ENCODE results near the gene LSM14B.

LSM14B gene

DNA sequence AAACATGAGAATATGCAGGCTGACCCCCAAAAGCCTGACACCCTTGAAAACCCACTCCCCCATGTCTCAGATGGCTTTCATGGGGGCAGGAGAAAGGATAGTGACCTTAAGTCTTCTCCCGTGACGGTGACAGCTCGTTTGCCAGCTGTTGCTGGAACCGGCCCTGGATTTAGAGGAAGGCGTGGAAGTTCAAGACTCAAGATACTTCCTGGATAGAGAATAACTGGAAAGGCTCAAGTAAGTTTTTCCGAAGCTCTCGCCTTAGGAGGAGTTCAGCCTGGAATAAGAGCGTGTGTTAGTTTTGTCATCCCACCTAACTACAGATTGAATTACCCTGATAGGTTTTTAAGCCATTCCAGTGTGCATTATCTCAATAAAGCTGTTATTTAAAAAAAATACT is 49.0 kb downstream of the LSM14B start:
- H3K4me3 ChIP-seq (ENCODE audit: low read length) = no peak overlapping the region
- H3K27me3 ChIP-seq (ENCODE audit: insufficient read depth, low read length) = no peaks in the 10 kb centered on the region
- H3K27ac ChIP-seq (ENCODE audit: low read length) = no peak overlapping the region
- peaks cover 54% of the 10 kb centered on the region for H3K36me3 ChIP-seq (ENCODE audit: insufficient read depth, low read depth, low read length)
- H3K9ac ChIP-seq (ENCODE audit: low read depth, low read length) = no peak overlapping the region
- H3K4me1 ChIP-seq (ENCODE audit: insufficient read depth, low read length) = no peaks in the 10 kb centered on the region
- H3K9me3 ChIP-seq (ENCODE audit: insufficient read depth, low read depth, low read length) = no peaks in the 10 kb centered on the region

DNA sequence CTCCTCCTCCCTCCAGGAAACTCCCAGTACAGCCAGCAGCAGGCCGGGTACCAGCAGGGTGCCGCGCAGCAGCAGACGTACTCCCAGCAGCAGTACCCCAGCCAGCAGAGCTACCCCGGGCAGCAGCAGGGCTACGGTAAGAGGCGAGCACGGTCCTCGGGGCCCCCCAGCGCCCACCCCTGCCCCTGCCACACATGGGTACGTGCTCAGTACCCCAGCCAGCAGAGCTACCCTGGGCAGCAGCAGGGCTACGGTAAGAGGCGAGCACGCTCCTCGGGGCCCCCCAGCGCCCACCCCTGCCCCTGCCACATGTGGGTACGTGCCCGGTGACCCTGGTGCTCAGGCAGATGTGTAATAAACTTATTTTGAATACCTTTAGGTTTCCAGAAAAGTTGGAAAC is 50.4 kb downstream of the LSM14B start:
- Histone ChIP-seq H3K36me3 (ENCODE audit: insufficient read depth, low read depth, low read length) (peaks cover 47% of the 10 kb centered on the region), H3K4me3 (ENCODE audit: low read length) (no peak overlapping the region), H3K9ac (ENCODE audit: low read depth, low read length) (no peak overlapping the region), H3K4me1 (ENCODE audit: insufficient read depth, low read length) (no peaks in the 10 kb centered on the region), H3K9me3 (ENCODE audit: insufficient read depth, low read depth, low read length) (no peaks in the 10 kb centered on the region), H3K27me3 (ENCODE audit: insufficient read depth, low read length) (no peaks in the 10 kb centered on the region), H3K27ac (ENCODE audit: low read length) (no peak overlapping the region)

DNA sequence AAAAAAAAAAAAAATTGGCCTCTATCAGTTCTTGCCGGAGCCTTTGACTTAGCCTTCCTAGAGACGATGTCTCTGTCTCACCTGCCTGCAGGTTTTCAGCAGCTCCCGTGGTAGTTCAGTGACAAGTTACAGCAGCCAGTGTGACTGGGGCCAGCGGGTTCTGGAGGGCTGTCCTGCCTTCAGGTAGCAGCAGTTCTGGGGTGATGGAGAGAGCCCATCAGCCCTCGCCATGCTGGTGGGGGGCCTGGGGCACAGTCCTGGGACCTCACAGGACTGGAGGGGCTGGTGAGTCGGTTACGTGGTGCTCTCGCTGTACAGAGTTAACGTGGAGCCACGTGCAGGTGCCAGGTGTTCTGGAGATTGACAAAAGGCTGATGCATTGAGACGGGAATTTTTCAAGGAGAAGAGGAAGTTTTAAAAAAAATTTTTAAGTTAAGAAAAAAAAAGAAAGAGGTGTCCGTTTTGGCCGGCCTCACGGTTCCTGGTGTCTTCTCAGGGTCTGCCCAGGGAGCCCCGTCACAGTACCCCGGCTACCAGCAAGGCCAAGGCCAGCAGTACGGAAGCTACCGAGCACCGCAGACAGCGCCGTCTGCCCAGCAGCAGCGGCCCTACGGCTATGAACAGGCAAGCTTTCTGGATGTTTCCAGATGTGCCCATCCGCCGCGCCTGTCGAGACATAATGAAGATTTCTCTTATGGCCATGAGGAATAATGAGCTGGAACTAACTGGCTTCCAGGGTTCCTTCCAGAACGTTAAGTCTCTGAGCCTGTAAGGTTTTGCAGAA is 51.9 kb downstream of the LSM14B start:
- H3K36me3 ChIP-seq (ENCODE audit: insufficient read depth, low read depth, low read length) = peaks cover 40% of the 10 kb centered on the region
- no peak overlapping the region for H3K4me3 ChIP-seq (ENCODE audit: low read length)
- no peaks in the 10 kb centered on the region for H3K9me3 ChIP-seq (ENCODE audit: insufficient read depth, low read depth, low read length)
- no peaks in the 10 kb centered on the region for H3K27me3 ChIP-seq (ENCODE audit: insufficient read depth, low read length)
- no peak overlapping the region for H3K9ac ChIP-seq (ENCODE audit: low read depth, low read length)
- no peak overlapping the region for H3K27ac ChIP-seq (ENCODE audit: low read length)
- H3K4me1 ChIP-seq (ENCODE audit: insufficient read depth, low read length) = no peaks in the 10 kb centered on the region

DNA sequence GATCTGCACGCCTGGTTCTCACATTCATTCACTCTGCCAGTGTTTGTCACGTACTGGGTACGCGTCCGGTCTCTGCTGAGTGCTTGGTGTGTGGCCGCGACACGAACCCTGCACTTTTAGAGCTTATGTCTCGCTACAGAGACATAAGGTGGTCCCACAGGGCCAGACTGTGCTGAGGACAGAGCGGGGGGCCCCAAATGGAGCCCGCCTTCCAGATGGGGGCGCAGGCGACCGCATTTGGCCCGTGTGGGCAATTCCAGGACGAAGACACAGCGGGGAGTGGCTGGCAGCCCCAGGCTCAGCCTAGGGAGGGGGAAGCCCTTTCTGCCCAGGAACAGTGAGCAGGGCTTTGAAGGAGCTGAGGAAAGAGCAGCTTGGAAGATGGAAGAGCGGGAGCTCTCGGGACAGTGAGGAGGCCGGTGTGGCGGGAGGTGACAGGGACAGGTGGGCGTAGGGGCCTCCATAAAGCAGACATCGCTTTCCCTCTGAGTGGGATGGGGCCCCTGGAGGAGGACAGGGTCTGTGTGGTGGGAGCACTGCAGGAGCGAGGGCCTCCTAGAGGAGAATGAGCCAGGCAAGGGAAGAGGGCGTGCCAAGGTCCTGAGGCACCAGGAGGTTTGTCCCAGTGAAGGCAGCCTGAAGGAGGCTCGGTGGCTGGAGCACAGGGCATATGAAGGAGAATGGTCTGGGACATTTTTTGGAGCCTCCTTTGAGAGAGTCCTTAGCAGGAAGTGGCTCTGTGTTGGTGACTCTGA is 52.8 kb downstream of the LSM14B start:
- H3K27me3 ChIP-seq (ENCODE audit: insufficient read depth, low read length) = no peaks in the 10 kb centered on the region
- H3K9ac ChIP-seq (ENCODE audit: low read depth, low read length) = no peak overlapping the region
- no peaks in the 10 kb centered on the region for H3K4me1 ChIP-seq (ENCODE audit: insufficient read depth, low read length)
- peaks cover 43% of the 10 kb centered on the region for H3K36me3 ChIP-seq (ENCODE audit: insufficient read depth, low read depth, low read length)
- H3K27ac ChIP-seq (ENCODE audit: low read length) = no peak overlapping the region
- H3K9me3 ChIP-seq (ENCODE audit: insufficient read depth, low read depth, low read length) = no peaks in the 10 kb centered on the region
- no peak overlapping the region for H3K4me3 ChIP-seq (ENCODE audit: low read length)

DNA sequence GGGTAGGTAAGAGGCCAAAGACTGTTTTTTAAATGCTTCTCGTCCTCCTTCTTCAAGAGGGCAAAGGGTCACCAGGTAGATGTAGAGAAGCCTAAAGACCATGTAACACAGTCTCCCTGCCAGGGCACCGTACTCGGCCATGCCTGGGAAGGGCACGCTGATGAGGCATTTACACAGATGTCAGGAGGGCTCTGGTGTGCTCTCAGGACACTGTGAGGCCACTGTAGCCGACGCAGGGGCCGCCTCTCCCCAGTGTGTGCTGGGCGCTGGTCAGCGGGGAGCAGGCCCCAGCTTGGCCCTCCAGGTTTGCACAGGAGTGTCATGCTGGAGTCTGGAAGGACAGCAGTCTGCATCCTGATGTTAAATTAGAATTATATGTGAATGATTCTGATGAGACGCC is 53.4 kb downstream of the LSM14B start:
- Histone ChIP-seq H3K27ac (ENCODE audit: low read length) (no peak overlapping the region), H3K27me3 (ENCODE audit: insufficient read depth, low read length) (no peaks in the 10 kb centered on the region), H3K4me3 (ENCODE audit: low read length) (no peak overlapping the region), H3K9me3 (ENCODE audit: insufficient read depth, low read depth, low read length) (no peaks in the 10 kb centered on the region), H3K9ac (ENCODE audit: low read depth, low read length) (no peak overlapping the region), H3K4me1 (ENCODE audit: insufficient read depth, low read length) (no peaks in the 10 kb centered on the region), H3K36me3 (ENCODE audit: insufficient read depth, low read depth, low read length) (peaks cover 47% of the 10 kb centered on the region)

DNA sequence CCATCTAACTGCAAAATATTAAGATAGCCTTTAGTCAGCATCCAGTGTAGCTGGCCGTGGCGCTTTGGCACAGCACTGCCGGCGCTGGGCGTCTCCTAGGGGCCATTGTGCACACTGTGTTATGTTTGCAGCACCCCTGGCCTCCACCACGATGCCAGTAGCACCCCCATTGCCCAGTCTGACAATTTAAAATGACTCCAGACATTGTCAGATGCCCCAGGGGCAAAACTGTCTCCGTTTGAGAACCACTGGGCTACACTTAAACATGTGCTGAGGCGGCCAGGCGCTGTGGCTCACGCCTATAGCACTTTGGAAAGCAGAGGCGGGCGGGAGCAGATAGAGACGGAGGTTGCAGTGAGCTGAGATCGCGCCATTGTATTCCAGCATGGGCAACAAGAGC is 54.6 kb downstream of the LSM14B start:
- peaks cover 46% of the 10 kb centered on the region for H3K36me3 ChIP-seq (ENCODE audit: insufficient read depth, low read depth, low read length)

DNA sequence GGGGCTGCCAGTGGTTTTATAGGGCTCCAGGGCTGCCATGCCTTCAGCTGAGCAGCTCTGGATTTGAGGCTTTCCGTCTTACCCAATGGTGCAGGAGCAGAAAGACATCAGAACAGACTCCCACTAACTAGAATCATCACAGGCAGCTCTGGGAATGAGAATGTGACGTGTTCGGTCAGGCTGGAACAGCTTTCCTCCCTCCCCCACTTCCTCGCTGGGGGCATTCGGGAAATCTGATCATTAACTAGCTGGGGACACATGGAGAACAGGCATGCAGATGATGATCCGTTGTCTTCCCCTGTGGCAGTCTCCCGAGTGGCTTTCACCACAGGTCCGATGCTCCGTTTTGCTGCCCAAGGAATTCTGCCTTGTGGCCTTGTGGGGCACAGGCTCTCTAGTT is 55.0 kb downstream of the LSM14B start:
- Histone ChIP-seq H3K9ac (ENCODE audit: low read depth, low read length) (no peak overlapping the region), H3K4me3 (ENCODE audit: low read length) (no peak overlapping the region), H3K36me3 (ENCODE audit: insufficient read depth, low read depth, low read length) (peaks cover 49% of the 10 kb centered on the region), H3K4me1 (ENCODE audit: insufficient read depth, low read length) (peaks cover 5% of the 10 kb centered on the region; the same call in 1 of the 2 replicates), H3K27ac (ENCODE audit: low read length) (no peak overlapping the region), H3K27me3 (ENCODE audit: insufficient read depth, low read length) (no peaks in the 10 kb centered on the region), H3K9me3 (ENCODE audit: insufficient read depth, low read depth, low read length) (no peaks in the 10 kb centered on the region)

More for the DNA sequence above, 54.6 kb downstream of the LSM14B start:
- no peak overlapping the region for H3K4me3 ChIP-seq (ENCODE audit: low read length)
- H3K9me3 ChIP-seq (ENCODE audit: insufficient read depth, low read depth, low read length) = no peaks in the 10 kb centered on the region
- H3K27me3 ChIP-seq (ENCODE audit: insufficient read depth, low read length) = no peaks in the 10 kb centered on the region
- no peak overlapping the region for H3K9ac ChIP-seq (ENCODE audit: low read depth, low read length)
- peaks cover 3% of the 10 kb centered on the region; the same call in 1 of the 2 replicates for H3K4me1 ChIP-seq (ENCODE audit: insufficient read depth, low read length)
- no peak overlapping the region for H3K27ac ChIP-seq (ENCODE audit: low read length)

DNA sequence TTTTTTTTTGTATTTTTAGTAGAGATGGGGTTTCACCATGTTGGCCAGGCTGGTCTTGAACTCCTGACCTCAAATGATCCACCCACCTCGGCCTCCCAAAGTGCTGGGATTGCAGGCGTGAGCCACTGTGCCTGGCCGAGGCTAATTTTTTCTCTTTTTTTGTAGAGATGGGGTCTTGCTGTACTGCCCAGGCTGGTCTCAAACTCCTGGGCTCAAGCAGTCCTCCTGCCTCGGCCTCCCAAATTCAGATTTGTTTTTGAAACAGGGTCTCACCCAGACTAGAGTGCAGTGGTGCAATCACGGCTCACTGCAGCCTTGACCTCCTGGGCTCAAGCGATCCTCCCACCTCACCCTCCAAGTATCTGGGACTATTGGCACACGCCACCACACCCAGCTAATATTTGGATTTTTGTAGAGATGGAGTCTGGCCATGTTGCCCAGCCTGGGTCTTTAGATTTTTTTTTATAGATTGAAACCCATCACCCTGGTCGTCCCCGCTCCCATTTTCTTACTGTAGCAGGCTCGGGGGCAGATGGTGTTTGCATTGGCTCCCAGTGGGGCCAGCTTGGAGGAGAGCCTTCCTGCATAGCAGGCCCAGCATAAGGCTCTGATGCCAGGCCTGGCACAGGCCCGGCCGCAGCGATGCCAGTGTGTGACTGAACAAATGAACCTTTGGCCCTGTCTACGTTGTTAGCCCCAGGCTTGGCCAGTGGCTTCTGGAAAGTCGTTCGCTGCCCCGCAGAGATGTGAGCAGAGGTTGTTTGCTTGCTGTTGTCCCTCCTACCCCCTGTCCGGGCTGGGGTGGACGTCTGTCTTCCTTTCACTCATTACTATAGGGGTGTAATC is 56.3 kb downstream of the LSM14B start:
- peaks cover 43% of the 10 kb centered on the region for H3K36me3 ChIP-seq (ENCODE audit: insufficient read depth, low read depth, low read length)
- no peak overlapping the region for H3K9ac ChIP-seq (ENCODE audit: low read depth, low read length)
- peaks cover 6% of the 10 kb centered on the region; the same call in 1 of the 2 replicates for H3K4me1 ChIP-seq (ENCODE audit: insufficient read depth, low read length)
- no peaks in the 10 kb centered on the region for H3K9me3 ChIP-seq (ENCODE audit: insufficient read depth, low read depth, low read length)
- H3K4me3 ChIP-seq (ENCODE audit: low read length) = no peak overlapping the region
- H3K27ac ChIP-seq (ENCODE audit: low read length) = no peak overlapping the region
- no peaks in the 10 kb centered on the region for H3K27me3 ChIP-seq (ENCODE audit: insufficient read depth, low read length)

DNA sequence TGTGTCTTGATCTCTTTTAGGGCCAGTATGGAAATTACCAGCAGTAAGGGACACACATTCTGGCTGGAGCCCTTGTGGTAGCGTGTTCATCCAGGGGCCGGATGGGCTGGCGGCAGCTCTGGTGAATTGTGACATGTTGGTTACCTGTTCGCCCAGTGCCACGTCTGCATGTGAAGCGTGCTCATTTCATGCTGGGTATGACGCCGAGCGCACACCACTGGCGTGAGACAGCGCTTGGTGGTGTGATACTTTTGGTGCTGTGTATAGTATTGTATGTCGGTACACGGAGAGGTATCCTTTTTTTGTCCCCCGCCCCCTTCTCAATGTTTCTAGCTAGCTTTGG is 56.9 kb downstream of the LSM14B start:
- no peak overlapping the region for H3K9ac ChIP-seq (ENCODE audit: low read depth, low read length)
- H3K4me3 ChIP-seq (ENCODE audit: low read length) = no peak overlapping the region
- H3K36me3 ChIP-seq (ENCODE audit: insufficient read depth, low read depth, low read length) = peaks cover 43% of the 10 kb centered on the region
- peaks cover 9% of the 10 kb centered on the region; the same call in 1 of the 2 replicates for H3K4me1 ChIP-seq (ENCODE audit: insufficient read depth, low read length)
- no peaks in the 10 kb centered on the region for H3K27me3 ChIP-seq (ENCODE audit: insufficient read depth, low read length)
- H3K9me3 ChIP-seq (ENCODE audit: insufficient read depth, low read depth, low read length) = no peaks in the 10 kb centered on the region
- H3K27ac ChIP-seq (ENCODE audit: low read length) = no peak overlapping the region

DNA sequence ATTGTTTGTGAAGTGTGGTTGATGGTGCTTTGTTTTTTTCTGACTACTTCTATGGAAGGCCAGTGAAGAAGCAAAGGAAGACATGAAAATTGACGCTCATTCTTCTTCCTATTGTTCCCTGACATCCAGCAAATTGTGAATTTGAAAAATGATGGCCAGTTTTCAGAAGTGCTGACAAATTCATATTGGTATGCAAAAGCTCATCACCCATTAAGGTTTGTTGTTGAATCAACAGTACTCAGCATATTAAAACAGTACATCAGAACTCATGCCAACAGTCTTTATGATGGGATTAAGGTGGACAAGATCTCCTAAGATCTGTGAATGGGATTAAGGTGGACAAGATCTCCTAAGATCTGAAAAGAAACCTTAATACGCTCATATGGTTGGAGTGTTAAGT is 59.5 kb downstream of the LSM14B start:
- H3K27me3 ChIP-seq (ENCODE audit: insufficient read depth, low read length) = no peaks in the 10 kb centered on the region
- H3K27ac ChIP-seq (ENCODE audit: low read length) = no peak overlapping the region
- no peaks in the 10 kb centered on the region for H3K9me3 ChIP-seq (ENCODE audit: insufficient read depth, low read depth, low read length)
- peaks cover 9% of the 10 kb centered on the region; the same call in 1 of the 2 replicates for H3K4me1 ChIP-seq (ENCODE audit: insufficient read depth, low read length)
- H3K9ac ChIP-seq (ENCODE audit: low read depth, low read length) = peak overlapping the region; percentile 98; the same call in 1 of the 2 replicates
- peaks cover 23% of the 10 kb centered on the region for H3K36me3 ChIP-seq (ENCODE audit: insufficient read depth, low read depth, low read length)
- H3K4me3 ChIP-seq (ENCODE audit: low read length) = peak overlapping the region; percentile 95

Data from iPS-20b (cell line).